ENCODE results near the gene IGFBP2. TPM values are rescaled to one million over a fixed set of nuclear protein-coding genes. Genes with fewer than 3 reads are reported as not detected.

The IGFBP2 gene
- total RNA-seq, 1 donor from 2014 or later, result 252 TPM

DNA sequence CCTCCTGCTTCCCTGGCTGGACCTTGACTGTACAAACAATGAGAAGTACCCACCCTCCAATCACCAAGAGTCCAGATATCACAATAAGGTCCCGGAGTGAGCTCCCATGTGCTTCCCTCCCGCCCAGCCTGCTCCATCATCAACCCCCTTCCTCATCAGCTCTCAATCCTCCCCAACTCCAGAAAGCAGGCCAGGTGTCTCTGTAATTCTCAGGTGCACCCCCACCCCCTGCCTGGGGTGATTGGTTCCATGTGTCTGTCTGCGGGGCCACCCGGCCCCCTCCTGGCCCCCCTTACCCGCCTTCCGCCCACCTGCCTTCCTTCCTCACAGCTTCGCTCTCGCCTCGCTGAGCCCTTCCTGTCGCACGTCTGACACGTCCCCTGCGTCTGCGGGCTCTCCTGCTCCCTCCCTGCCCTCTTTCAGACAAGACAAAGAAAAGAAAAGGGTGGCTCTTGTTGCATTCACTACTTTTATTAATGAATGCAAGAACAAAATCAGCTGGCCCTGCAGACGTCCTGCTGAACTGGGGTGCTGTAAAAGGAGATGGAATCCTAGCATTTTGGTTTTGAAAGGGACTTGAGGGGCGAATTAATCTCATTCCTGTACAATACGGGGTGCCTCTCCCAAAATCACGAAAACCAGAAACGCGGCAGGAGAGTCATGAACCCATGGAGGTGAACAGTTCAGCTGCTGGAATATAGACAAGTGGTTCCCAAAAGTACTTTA, 26.5 kb upstream of the IGFBP2 start:
- H3K4me1 Mint-ChIP-seq (ENCODE audit: unreplicated experiment), result peaks cover 23% of the 10 kb centered on the region
- TF ChIP-seq, protein P1, sequence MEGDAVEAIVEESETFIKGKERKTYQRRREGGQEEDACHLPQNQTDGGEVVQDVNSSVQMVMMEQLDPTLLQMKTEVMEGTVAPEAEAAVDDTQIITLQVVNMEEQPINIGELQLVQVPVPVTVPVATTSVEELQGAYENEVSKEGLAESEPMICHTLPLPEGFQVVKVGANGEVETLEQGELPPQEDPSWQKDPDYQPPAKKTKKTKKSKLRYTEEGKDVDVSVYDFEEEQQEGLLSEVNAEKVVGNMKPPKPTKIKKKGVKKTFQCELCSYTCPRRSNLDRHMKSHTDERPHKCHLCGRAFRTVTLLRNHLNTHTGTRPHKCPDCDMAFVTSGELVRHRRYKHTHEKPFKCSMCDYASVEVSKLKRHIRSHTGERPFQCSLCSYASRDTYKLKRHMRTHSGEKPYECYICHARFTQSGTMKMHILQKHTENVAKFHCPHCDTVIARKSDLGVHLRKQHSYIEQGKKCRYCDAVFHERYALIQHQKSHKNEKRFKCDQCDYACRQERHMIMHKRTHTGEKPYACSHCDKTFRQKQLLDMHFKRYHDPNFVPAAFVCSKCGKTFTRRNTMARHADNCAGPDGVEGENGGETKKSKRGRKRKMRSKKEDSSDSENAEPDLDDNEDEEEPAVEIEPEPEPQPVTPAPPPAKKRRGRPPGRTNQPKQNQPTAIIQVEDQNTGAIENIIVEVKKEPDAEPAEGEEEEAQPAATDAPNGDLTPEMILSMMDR (conservative IDR thresholded peaks at IDR 0.05), result no peak
- peaks cover 13% of the 10 kb centered on the region for H3K27me3 Mint-ChIP-seq
- peak overlapping the region; percentile 50 for H3K4me3 Mint-ChIP-seq
- DNase-seq (ENCODE audit: extremely low spot score, unreplicated experiment), result no peak
- H3K9me3 Mint-ChIP-seq, result no peaks in the 10 kb centered on the region
- no peaks in the 10 kb centered on the region for H3K36me3 Mint-ChIP-seq
- no peak overlapping the region for H3K27ac Mint-ChIP-seq

DNA sequence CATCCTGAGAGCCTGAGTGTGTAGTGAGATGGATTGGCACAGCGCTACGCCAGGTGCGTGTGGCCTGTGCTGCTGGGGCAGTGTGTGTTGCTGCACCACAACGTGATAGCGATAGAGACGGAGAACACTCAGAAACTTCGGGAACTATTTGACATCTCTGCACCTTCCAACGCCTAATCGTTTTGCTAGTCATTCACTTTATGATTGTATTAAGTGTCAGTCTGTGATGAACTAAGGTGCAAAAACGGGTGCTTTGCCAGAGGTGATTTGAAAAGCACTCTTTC, 26.0 kb upstream of the IGFBP2 start:
- TF ChIP-seq, protein P1 (conservative IDR thresholded peaks at IDR 0.05), result no peak
- Mint-ChIP-seq H3K36me3 (no peaks in the 10 kb centered on the region), H3K4me3 (no peak overlapping the region), H3K4me1 (ENCODE audit: unreplicated experiment) (peaks cover 23% of the 10 kb centered on the region), H3K27ac (no peak overlapping the region), H3K9me3 (no peaks in the 10 kb centered on the region), H3K27me3 (peaks cover 13% of the 10 kb centered on the region)
- no peak for DNase-seq (ENCODE audit: extremely low spot score, unreplicated experiment)

DNA sequence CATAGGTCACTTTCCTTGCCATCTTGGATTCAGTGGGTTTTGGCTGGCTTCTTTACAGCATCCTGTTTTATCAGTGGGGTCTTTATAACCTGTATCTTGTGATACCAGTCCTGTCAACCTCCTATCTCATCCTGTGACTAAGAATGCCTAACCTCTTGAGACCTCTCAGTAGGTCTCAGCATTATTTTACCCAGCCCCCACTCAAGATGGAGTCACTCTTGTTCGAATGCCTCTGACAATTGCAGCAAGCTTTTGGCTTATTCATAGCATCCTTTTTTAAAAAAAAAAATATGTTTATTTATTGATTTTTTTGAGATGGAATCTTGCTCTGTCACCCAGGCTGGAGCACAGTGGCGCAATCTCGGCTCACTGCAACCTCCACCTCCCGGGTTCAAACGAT, 24.7 kb upstream of the IGFBP2 start:
- TF ChIP-seq, protein P1 (conservative IDR thresholded peaks at IDR 0.05), result no peak
- H3K4me1 Mint-ChIP-seq (ENCODE audit: unreplicated experiment), result peaks cover 18% of the 10 kb centered on the region
- no peak overlapping the region for H3K27ac Mint-ChIP-seq
- no peak for DNase-seq (ENCODE audit: extremely low spot score, unreplicated experiment)
- no peak overlapping the region for H3K4me3 Mint-ChIP-seq
- H3K27me3 Mint-ChIP-seq, result peaks cover 18% of the 10 kb centered on the region
- H3K9me3 Mint-ChIP-seq, result peaks cover 4% of the 10 kb centered on the region
- no peaks in the 10 kb centered on the region for H3K36me3 Mint-ChIP-seq

DNA sequence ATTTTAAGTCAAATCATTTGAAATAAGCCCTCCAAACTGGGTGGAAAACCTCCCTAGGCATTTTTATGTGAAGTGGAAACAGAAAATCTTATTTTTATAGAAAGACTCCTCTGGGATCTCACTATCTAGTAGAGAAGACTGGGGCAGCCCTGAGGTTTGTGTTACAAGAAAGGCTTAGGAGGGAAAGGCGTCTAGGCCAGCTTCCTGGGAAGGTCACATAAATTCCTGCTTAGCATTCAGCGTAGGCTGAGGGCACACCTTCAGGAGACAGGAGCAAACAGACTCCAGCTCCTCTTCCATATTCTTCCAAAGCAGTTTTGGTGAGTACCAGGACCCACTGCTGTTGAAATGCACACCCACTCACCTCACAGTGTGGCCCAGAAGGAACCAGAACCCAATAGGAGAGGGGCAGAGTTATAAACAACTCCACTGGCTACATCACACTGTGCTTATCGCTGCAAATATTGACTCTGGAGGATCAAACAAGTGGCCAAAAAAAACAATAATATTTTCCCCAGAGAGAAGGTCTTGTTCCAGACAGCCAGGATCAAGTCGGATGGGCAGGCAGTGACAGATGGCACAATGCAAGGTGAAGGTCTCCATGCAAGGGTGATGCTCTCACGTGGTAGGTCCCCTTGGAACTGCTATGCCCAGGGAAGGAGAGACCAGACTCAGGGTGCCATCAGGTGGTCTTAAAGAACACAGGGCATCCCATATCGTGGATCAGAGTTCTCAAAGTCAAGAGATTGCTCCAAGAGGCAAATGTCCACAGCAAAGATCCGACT, 17.7 kb upstream of the IGFBP2 start:
- Mint-ChIP-seq H3K4me1 (ENCODE audit: unreplicated experiment) (peaks cover 19% of the 10 kb centered on the region), H3K36me3 (no peaks in the 10 kb centered on the region), H3K27ac (no peak overlapping the region), H3K9me3 (peaks cover 4% of the 10 kb centered on the region), H3K27me3 (peaks cover 10% of the 10 kb centered on the region), H3K4me3 (no peak overlapping the region)
- DNase-seq (ENCODE audit: extremely low spot score, unreplicated experiment), result no peak
- TF ChIP-seq, protein P1 (conservative IDR thresholded peaks at IDR 0.05), result no peak

DNA sequence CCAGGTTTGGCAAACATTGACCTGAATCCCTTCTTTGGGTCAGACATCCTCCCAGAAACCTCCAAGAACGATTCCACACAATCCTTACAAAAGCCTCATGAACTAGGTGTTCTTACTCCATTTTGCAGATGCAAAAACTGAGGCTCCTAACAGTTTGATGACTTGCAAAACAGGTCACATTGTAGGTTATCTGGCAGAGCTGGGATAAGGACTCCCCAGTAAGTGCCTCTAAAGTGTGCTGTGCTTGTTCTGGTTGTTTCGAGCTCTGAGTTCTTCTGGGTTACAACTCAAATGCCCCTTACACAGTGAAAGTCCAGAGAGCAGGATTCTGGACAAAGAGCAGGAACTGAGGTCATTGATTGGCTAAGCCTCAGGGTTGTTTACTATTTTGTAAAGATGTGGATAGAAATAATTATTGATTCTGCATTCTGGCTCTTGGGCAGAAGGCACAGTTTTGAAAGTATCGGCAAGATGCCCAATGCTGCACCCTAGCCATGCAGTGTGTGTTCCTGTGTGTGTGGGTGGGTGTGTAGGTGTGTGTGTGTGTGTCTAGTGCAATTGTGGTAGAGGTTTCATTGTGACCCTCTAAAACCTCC, 17.0 kb upstream of the IGFBP2 start:
- TF ChIP-seq, protein P1 (conservative IDR thresholded peaks at IDR 0.05), result no peak
- Mint-ChIP-seq H3K27ac (no peak overlapping the region), H3K4me1 (ENCODE audit: unreplicated experiment) (peaks cover 26% of the 10 kb centered on the region), H3K9me3 (peaks cover 4% of the 10 kb centered on the region), H3K27me3 (peaks cover 10% of the 10 kb centered on the region), H3K36me3 (no peaks in the 10 kb centered on the region), H3K4me3 (no peak overlapping the region)
- DNase-seq (ENCODE audit: extremely low spot score, unreplicated experiment), result no peak

Measured in type B pancreatic cell (in vitro differentiated cells).